K562 (cell line): Measurements from ENCODE around the gene NPR1. TPM values are rescaled to one million over a fixed set of nuclear protein-coding genes. Genes with fewer than 3 reads are reported as not detected.

ENCODE experiments used
- ATAC-seq: fragments of 200-7000 bp; cut with Tn5 transposase; 3 replicates; pipeline ENCODE4 v1.9.1; 2020; ENCODE audit warnings: moderate library complexity
- BruUV-seq: library from RNA; stranded (reverse); fragments of 400-500 nt; replicated peaks from 2 replicates; lab custom pipeline; 2021; lab: Mats Ljungman, UMichigan
- CTCF ChIA-PET: fragments of 300-600 bp; formaldehyde crosslinking; extraction: SDS; loops from one replicate; lab custom pipeline; 2021; ENCODE audit warnings: low intra/inter-chr PET ratio; lab: Yijun Ruan, JAX
- POLR2A ChIA-PET: fragments of 300-600, 350-650 bp; sonication (Branson Sonifier 250); formaldehyde crosslinking; extraction: SDS; loops from one replicate; lab custom pipeline; 2021; ENCODE audit warnings: antibody characterized with exemption, inconsistent platforms; lab: Yijun Ruan, JAX
- DNase-seq, 4 experiments: peaks; one replicate each; pipeline versions ENCODE4 v3.0.0 to v3.0.0-alpha.2; 2011 to 2018; ENCODE audit warnings: low spot score in 3 of 4, mixed read lengths in 3 of 4; ENCODE audit errors: extremely low read depth in 1 of 4
- FAIRE-seq: peaks from 2 replicates; lab custom pipeline; 2011; peaks lifted over from hg19 to GRCh38; lab: Jason Lieb, UNC
- H2AFZ ChIP-seq: 2 replicates; pipeline ENCODE4 v1.6.0; 2011; ENCODE audit warnings: low read depth, low read length, control low read depth, inconsistent platforms
- H3K27ac ChIP-seq: fragments of 200-600 bp; 3 replicates; pipeline ENCODE4 v1.8.0; 2011; ENCODE audit warnings: low read depth, mild to moderate bottlenecking, control low read depth, inconsistent platforms, low read length, moderate library complexity, mixed read lengths; ENCODE audit errors: extremely low read depth
- H3K27me3 ChIP-seq, 2 experiments: fragments of 300-600 bp in 1 of 2; 2 replicates in 1 of 2; 3 replicates in 1 of 2; pipeline versions ENCODE4 v1.6.0 to v1.8.0; 2011; ENCODE audit warnings: inconsistent platforms in 2 of 2, low read length in 2 of 2, mild to moderate bottlenecking in 1 of 2, mixed read lengths in 1 of 2, moderate library complexity in 1 of 2; ENCODE audit not compliant: control insufficient read depth in 2 of 2, insufficient read depth in 2 of 2
- H3K36me3 ChIP-seq: fragments of 300-600 bp; 3 replicates; pipeline ENCODE4 v1.8.0; 2011; ENCODE audit warnings: mild to moderate bottlenecking, low read length, inconsistent platforms; ENCODE audit not compliant: control insufficient read depth, insufficient read depth
- H3K4me1 ChIP-seq, 2 experiments: fragments of 200-600 bp in 1 of 2; replicated peaks in 1 of 2; 2 replicates in 1 of 2; 3 replicates in 1 of 2; pipeline versions ENCODE4 v1.5.1 to v1.8.0; 2011; ENCODE audit warnings: inconsistent platforms in 2 of 2, low read length in 2 of 2, mild to moderate bottlenecking in 1 of 2, mixed read lengths in 1 of 2, moderate library complexity in 1 of 2; ENCODE audit not compliant: control insufficient read depth in 2 of 2, insufficient read depth in 2 of 2
- H3K4me2 ChIP-seq: 2 replicates; pipeline ENCODE4 v1.6.1; 2011; ENCODE audit warnings: low read length, control low read depth, inconsistent platforms, mixed read lengths; ENCODE audit not compliant: insufficient read depth
- H3K4me3 ChIP-seq: fragments of 200-600 bp; sonication (generic), shearing (Covaris generic); 2 replicates; pipeline ENCODE4 v1.5.1; 2016; ENCODE audit warnings: control low read depth, inconsistent platforms
- H3K79me2 ChIP-seq: fragments of 200-600 bp; 3 replicates; pipeline ENCODE4 v1.8.0; 2011; ENCODE audit warnings: low read length, inconsistent platforms; ENCODE audit not compliant: control insufficient read depth, insufficient read depth
- H3K9ac ChIP-seq, 2 experiments: 2 replicates each; pipeline versions ENCODE4 v1.6.0 to v1.6.1; 2011; ENCODE audit warnings: low read depth in 2 of 2, low read length in 2 of 2, control low read depth in 1 of 2, inconsistent platforms in 1 of 2, mild to moderate bottlenecking in 1 of 2, mixed read lengths in 1 of 2; ENCODE audit not compliant: insufficient read depth in 1 of 2
- H3K9me1 ChIP-seq: one replicate; pipeline ENCODE4 v1.6.0; 2011; ENCODE audit warnings: inconsistent platforms, mild to moderate bottlenecking, low read length, moderate library complexity; ENCODE audit not compliant: control insufficient read depth, insufficient read depth
- H3K9me3 ChIP-seq: replicated peaks from 2 replicates; pipeline ENCODE4 v1.5.1; 2011; ENCODE audit warnings: low read depth, low read length, inconsistent platforms; ENCODE audit not compliant: control insufficient read depth, insufficient read depth
- H4K20me1 ChIP-seq: replicated peaks from 2 replicates; pipeline ENCODE4 v1.6.1; 2011; ENCODE audit warnings: low read length, inconsistent platforms, mixed read lengths; ENCODE audit not compliant: control insufficient read depth, insufficient read depth
- CAMTA2 ChIP-seq: fragments of 250-450 bp; sonication (Bioruptor Pico); conservative IDR thresholded peaks from 2 replicates; pipeline ENCODE4 v1.5.1; 2022
- EP400 ChIP-seq: fragments of 450-650 bp; IDR thresholded peaks from 2 replicates; pipeline ENCODE4 v1.6.1; 2017; ENCODE audit warnings: antibody characterized with exemption, mild to moderate bottlenecking, moderate library complexity
- ETS2 ChIP-seq: IDR thresholded peaks from 2 replicates; pipeline ENCODE4 v1.6.1; 2016; ENCODE audit warnings: borderline replicate concordance, missing genetic modification characterization, mild to moderate bottlenecking, moderate library complexity, missing compliant biosample characterization; ENCODE audit not compliant: poor library complexity, severe bottlenecking
- FOXA3 ChIP-seq, 2 experiments: fragments of 450-650 bp in 1 of 2; sonication (generic) in 1 of 2; formaldehyde crosslinking; IDR thresholded peaks in 1 of 2; conservative IDR thresholded peaks in 1 of 2; 2 replicates each; pipeline versions ENCODE4 v1.4.0 to v1.8.0; 2020 to 2022; ENCODE audit warnings: mild to moderate bottlenecking in 2 of 2, missing genetic modification reagents in 1 of 2
- GTF2E2 ChIP-seq: fragments of 200-800 bp; sonication (Bioruptor generic); IDR thresholded peaks from 2 replicates; pipeline ENCODE4 v1.6.1; 2016; ENCODE audit warnings: missing genetic modification characterization, missing compliant biosample characterization
- MCM7 ChIP-seq, 2 experiments: fragments of 450-650 bp; IDR thresholded peaks; 2 replicates each; pipeline ENCODE4 v1.6.1; 2016 to 2018
- MIER1 ChIP-seq: fragments of 450-650 bp; IDR thresholded peaks from 2 replicates; pipeline ENCODE4 v1.6.1; 2016; ENCODE audit warnings: antibody characterized with exemption, mild to moderate bottlenecking, low read depth
- MYBL2 ChIP-seq, 2 experiments: fragments of 450-650 bp in 1 of 2; sonication (generic) in 1 of 2; formaldehyde crosslinking in 1 of 2; IDR thresholded peaks; 2 replicates each; pipeline versions ENCODE4 v1.6.1 to v1.8.1; 2017 to 2022; ENCODE audit warnings: borderline replicate concordance in 1 of 2, inconsistent platforms in 1 of 2, low read depth in 1 of 2, mild to moderate bottlenecking in 1 of 2, missing genetic modification reagents in 1 of 2, moderate library complexity in 1 of 2
- NCOA1 ChIP-seq: fragments of 450-650 bp; IDR thresholded peaks from 2 replicates; pipeline ENCODE4 v1.6.1; 2016; ENCODE audit warnings: low read depth
- NELFE ChIP-seq: IDR thresholded peaks from 2 replicates; pipeline ENCODE4 v1.6.1; 2011; ENCODE audit warnings: mild to moderate bottlenecking; ENCODE audit not compliant: insufficient read depth, insufficient read length
- ZKSCAN3 ChIP-seq: fragments of 250-450 bp; sonication (Bioruptor Pico); IDR thresholded peaks from 2 replicates; pipeline ENCODE4 v1.4.0; 2020
- ZNF217 ChIP-seq: sonication (generic); formaldehyde crosslinking; IDR thresholded peaks from 2 replicates; pipeline ENCODE4 v1.8.0; 2022; ENCODE audit warnings: mild to moderate bottlenecking, missing genetic modification reagents
- ZNF780A ChIP-seq: fragments of 250-450 bp; sonication (Bioruptor Pico); IDR thresholded peaks from 2 replicates; pipeline ENCODE4 v1.5.0; 2021; ENCODE audit warnings: mild to moderate bottlenecking
- WGBS: fragments of 100-300 bp; shearing (Covaris generic); methylation state at CpG from one replicate; pipeline ENCODE4 v1.1.6; 2016; ENCODE audit warnings: low coverage, mixed read lengths; ENCODE audit not compliant: insufficient coverage; ENCODE audit errors: missing lambda C conversion rate; 5-methylcytosine and 5-hydroxymethylcytosine counted together
- in situ Hi-C: fragments of 300-500 bp; cut with MboI; formaldehyde crosslinking; loops from 4 replicates; pipeline ENCODE4 v1.15.0; 2018; ENCODE audit warnings: inconsistent platforms, mixed read lengths
- intact Hi-C: fragments of 100-400 bp; cut with micrococcal nuclease; formaldehyde crosslinking; loops from 2 replicates; pipeline ENCODE4 v1.14.2; 2022
- polyA plus RNA-seq, 8 experiments: library from polyadenylated mRNA; depleted of rRNA in 4 of 8; stranded (reverse) in 5 of 8; unstranded in 3 of 8; fragments of >200 nt; fragmentation: Nextera tagmentation in 2 of 8; fragmentation: Illumina TruSeq in 1 of 8; extraction: Ambion mirVana in 2 of 8; extraction: Trizol in 1 of 8; gene quantifications; 2 replicates each; pipeline versions ENCODE4 v1.2.1 to v1.2.3, GENCODE V29; 2011 to 2014; ENCODE audit warnings: inconsistent platforms in 1 of 8, missing spikeins in 1 of 8
- total RNA-seq, 7 experiments: library from RNA; depleted of rRNA in 6 of 7; stranded (reverse); fragments of >200 nt in 6 of 7; fragmentation: Illumina TruSeq in 2 of 7; extraction: Trizol in 2 of 7; gene quantifications; 2 replicates each; pipeline versions ENCODE4 v1.2.1 to v1.2.3, GENCODE V29; 2011 to 2021; ENCODE audit warnings: low replicate concordance in 1 of 7
- TF ChIP-seq, protein P1 (sequence below): fragments of 250-450 bp; sonication (Bioruptor Pico); IDR thresholded peaks from 2 replicates; pipeline ENCODE4 v1.5.0; 2021
- TF ChIP-seq, protein P2 (sequence below), 2 experiments: fragments of 250-450 bp in 1 of 2; fragments of 450-650 bp in 1 of 2; sonication (Bioruptor Pico) in 1 of 2; IDR thresholded peaks; 2 replicates each; pipeline versions ENCODE4 v1.6.1 to v1.8.0; 2016 to 2021; ENCODE audit warnings: mild to moderate bottlenecking in 2 of 2, moderate library complexity in 2 of 2, missing compliant biosample characterization in 1 of 2, missing genetic modification characterization in 1 of 2
- TF ChIP-seq, protein P3 (sequence below): fragments of 450-650 bp; conservative IDR thresholded peaks from 2 replicates; pipeline ENCODE4 v1.6.1; 2016; ENCODE audit warnings: missing genetic modification characterization, low read depth, mild to moderate bottlenecking, control low read depth, missing compliant biosample characterization
- TF ChIP-seq, protein P4 (sequence below): IDR thresholded peaks from 2 replicates; pipeline ENCODE4 v1.6.1; 2011; ENCODE audit not compliant: insufficient read length; ENCODE audit errors: extremely low read depth

The NPR1 gene
- total and polyA plus RNA-seq, 9 of the 15 experiments (the other 6 are each of a cell fraction or from before 2014, with no cell fraction given) = 0.05 to 0.16 (median 0.06) TPM; not detected in 6

DNA sequence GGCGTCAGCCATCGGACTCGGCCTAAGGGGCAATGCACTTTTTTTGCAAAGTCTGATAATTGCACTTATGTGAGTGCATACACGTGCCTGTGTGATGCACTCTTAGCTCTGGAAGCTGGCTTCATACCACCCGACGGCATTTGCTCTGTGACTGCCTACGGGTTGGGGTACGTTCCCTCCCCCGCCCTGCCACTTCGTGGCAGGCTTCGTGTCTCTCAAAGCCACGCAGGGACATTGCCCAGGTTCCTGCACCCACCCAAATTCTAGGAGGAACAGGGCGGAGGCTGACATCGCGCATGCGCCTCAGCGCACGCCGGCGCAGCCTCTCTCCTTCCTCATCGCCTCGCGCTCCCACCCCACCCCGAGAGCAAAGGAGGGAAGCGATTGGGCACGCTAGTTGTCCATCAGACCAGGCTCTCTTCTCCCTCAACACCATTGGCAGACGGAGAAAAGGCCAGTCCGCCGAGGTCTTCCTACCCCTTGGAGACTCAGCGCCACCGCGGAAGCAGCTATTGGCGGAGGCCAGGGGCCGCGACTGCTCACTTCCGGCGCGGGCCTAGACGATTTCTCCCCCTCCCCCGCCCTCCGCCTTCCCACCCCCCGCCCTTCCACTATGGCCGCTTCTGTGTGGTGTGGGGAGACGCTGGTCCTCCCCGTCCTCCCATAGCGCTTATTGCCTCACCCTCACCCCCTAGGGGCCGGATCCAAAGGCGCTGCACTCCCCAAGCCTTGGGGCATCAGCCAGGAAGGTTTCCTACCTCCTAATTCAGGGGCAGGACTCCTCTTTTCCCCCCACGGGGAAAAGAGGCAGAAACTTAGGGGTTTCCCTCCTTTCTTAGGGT is 49.2 kb downstream of the NPR1 start, which contains the start of gene INTS3:
Gene INTS3 (plus strand): TSS at position 588 of the 842 bp plus-strand sequence. CDS start 585 bp downstream, outside the sequence.
- H2AFZ ChIP-seq = peak within 1 kb of the TSS; percentile 96
- peak; percentile 100 for DNase-seq
- H3K4me1 ChIP-seq = peaks cover 7 to 11% of the 10 kb centered on the region in 2 experiments; a peak in 4 of 5 replicates
- ChIA-PET POLR2A (interaction anchor here (0.5 to 2.2 kb wide), 7 partner anchors 12 to 263 kb away, joined by 3 to 12 read pairs (median 3); partner anchors contain the start of gene RPS27), CTCF (interaction anchor here (0.6 kb wide), 1 partner anchor 159 kb away, joined by 3 read pairs; no protein-coding TSS in a partner anchor)
- no peaks in the 10 kb centered on the region for H4K20me1 ChIP-seq
- H3K79me2 ChIP-seq = peaks cover 15% of the 10 kb centered on the region
- FAIRE-seq = peak; percentile 100
- no peaks in the 10 kb centered on the region for H3K9me3 ChIP-seq
- no TSS peak for BruUV-seq
- H3K4me2 ChIP-seq = peak within 1 kb of the TSS; percentile 94
- peak; percentile 100 for ATAC-seq
- intact Hi-C loops (no loop called here), in situ Hi-C loops (no loop called here)
- H3K9ac ChIP-seq = peak within 1 kb of the TSS; percentile 94 to 100
- no peaks in the 10 kb centered on the region for H3K9me1 ChIP-seq
- WGBS = 7% methylated on average over 25 of the region's 49 CpGs
- no peaks in the 10 kb centered on the region for H3K27me3 ChIP-seq
- peak within 1 kb of the TSS; percentile 84 for H3K4me3 ChIP-seq
- peak within 1 kb of the TSS; percentile 94 for H3K27ac ChIP-seq
- H3K36me3 ChIP-seq = no peaks in the 10 kb centered on the region
- TF ChIP-seq, protein P1, sequence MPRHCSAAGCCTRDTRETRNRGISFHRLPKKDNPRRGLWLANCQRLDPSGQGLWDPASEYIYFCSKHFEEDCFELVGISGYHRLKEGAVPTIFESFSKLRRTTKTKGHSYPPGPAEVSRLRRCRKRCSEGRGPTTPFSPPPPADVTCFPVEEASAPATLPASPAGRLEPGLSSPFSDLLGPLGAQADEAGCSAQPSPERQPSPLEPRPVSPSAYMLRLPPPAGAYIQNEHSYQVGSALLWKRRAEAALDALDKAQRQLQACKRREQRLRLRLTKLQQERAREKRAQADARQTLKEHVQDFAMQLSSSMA (CRISPR knock-in tag) = no peak
- TF ChIP-seq CAMTA2 (CRISPR knock-in tag) (no peak), ZKSCAN3 (CRISPR knock-in tag) (no peak), EP400 (peak; percentile 59), ETS2 (tag) (no peak), MCM7 (IDR thresholded peaks at IDR 0.05) (no peak), MIER1 (no peak), ZNF780A (no peak), GTF2E2 (tag) (peak; percentile 55; the same call in 1 of the 2 replicates), ZNF217 (CRISPR knock-in tag) (no peak), MYBL2 (IDR thresholded peaks at IDR 0.05; ENCODE audit: low read depth) (no peak), MYBL2 (CRISPR knock-in tag; IDR thresholded peaks at IDR 0.05; ENCODE audit: borderline replicate concordance) (no peak), FOXA3 (CRISPR knock-in tag; conservative IDR thresholded peaks at IDR 0.05 in 1 of 2, IDR thresholded peaks at IDR 0.05 in 1 of 2) (peak in 1 of 2 experiments; percentile 42; a peak in 1 of 4 replicates), NELFE (no peak), NCOA1 (no peak)
- TF ChIP-seq, protein P2, sequence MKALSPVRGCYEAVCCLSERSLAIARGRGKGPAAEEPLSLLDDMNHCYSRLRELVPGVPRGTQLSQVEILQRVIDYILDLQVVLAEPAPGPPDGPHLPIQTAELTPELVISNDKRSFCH (CRISPR knock-in tag; IDR thresholded peaks at IDR 0.05) = no peak
- TF ChIP-seq, protein P2 (tag; IDR thresholded peaks at IDR 0.05) = peak; percentile 70; the same call in 1 of the 2 replicates
- TF ChIP-seq, protein P3, sequence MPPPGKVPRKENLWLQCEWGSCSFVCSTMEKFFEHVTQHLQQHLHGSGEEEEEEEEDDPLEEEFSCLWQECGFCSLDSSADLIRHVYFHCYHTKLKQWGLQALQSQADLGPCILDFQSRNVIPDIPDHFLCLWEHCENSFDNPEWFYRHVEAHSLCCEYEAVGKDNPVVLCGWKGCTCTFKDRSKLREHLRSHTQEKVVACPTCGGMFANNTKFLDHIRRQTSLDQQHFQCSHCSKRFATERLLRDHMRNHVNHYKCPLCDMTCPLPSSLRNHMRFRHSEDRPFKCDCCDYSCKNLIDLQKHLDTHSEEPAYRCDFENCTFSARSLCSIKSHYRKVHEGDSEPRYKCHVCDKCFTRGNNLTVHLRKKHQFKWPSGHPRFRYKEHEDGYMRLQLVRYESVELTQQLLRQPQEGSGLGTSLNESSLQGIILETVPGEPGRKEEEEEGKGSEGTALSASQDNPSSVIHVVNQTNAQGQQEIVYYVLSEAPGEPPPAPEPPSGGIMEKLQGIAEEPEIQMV = no peak
- TF ChIP-seq, protein P4, sequence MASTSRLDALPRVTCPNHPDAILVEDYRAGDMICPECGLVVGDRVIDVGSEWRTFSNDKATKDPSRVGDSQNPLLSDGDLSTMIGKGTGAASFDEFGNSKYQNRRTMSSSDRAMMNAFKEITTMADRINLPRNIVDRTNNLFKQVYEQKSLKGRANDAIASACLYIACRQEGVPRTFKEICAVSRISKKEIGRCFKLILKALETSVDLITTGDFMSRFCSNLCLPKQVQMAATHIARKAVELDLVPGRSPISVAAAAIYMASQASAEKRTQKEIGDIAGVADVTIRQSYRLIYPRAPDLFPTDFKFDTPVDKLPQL = no peak
